Common myeloid progenitor, CD34-positive (primary cell): Measurements from ENCODE around the gene CLSTN2.

Experiments used
- CTCF ChIA-PET: fragments of 350-600 bp; sonication (Branson Sonifier 250); formaldehyde crosslinking; loops from one replicate; lab custom pipeline; 2021; ENCODE audit warnings: antibody characterized with exemption; lab: Charles Lee
- POLR2A ChIA-PET: fragments of 350-600 bp; sonication (Branson Sonifier 250); formaldehyde crosslinking; loops from one replicate; lab custom pipeline; 2021; ENCODE audit warnings: antibody characterized with exemption; lab: Charles Lee
- DNase-seq, 3 donors: peaks; one replicate each; pipeline versions ENCODE4 v3.0.0 to v3.0.0-alpha.2; 2013
- H3K27ac ChIP-seq, 2 experiments: 1 replicate in 1 of 2; 2 replicates in 1 of 2; pipeline ENCODE4 v1.7.0; 2013; ENCODE audit warnings: inconsistent platforms in 2 of 2, low read length in 2 of 2, mild to moderate bottlenecking in 2 of 2, low read depth in 1 of 2, moderate library complexity in 1 of 2; ENCODE audit not compliant: severe bottlenecking in 2 of 2, insufficient read depth in 1 of 2, poor library complexity in 1 of 2
- H3K27me3 ChIP-seq, 5 experiments: replicated peaks in 2 of 5; 1 replicate in 3 of 5; 2 replicates in 2 of 5; pipeline versions ENCODE4 v1.6.1 to v1.7.0; 2013; ENCODE audit warnings: low read length in 4 of 5, mild to moderate bottlenecking in 2 of 5, moderate library complexity in 2 of 5, inconsistent platforms in 1 of 5; ENCODE audit not compliant: insufficient read depth in 5 of 5, control insufficient read depth in 4 of 5
- H3K36me3 ChIP-seq, 4 experiments: 1 replicate in 2 of 4; 2 replicates in 2 of 4; pipeline versions ENCODE4 v1.6.1 to v1.7.0; 2013; ENCODE audit warnings: low read length in 3 of 4, control low read depth in 1 of 4, mild to moderate bottlenecking in 1 of 4; ENCODE audit not compliant: control insufficient read depth in 4 of 4, insufficient read depth in 4 of 4
- H3K4me1 ChIP-seq, 4 experiments: 1 replicate in 3 of 4; 2 replicates in 1 of 4; pipeline versions ENCODE4 v1.6.1 to v1.7.1; 2013; ENCODE audit warnings: low read length in 3 of 4, mild to moderate bottlenecking in 3 of 4, control low read depth in 1 of 4, inconsistent platforms in 1 of 4, moderate library complexity in 1 of 4; ENCODE audit not compliant: control insufficient read depth in 4 of 4, insufficient read depth in 4 of 4; ENCODE audit errors: control extremely low read depth in 1 of 4
- H3K4me3 ChIP-seq, 7 experiments: 1 replicate in 4 of 7; 2 replicates in 3 of 7; pipeline versions ENCODE4 v1.5.1 to v1.7.0; 2013; ENCODE audit warnings: mild to moderate bottlenecking in 7 of 7, low read length in 6 of 7, moderate library complexity in 6 of 7, inconsistent platforms in 2 of 7, low read depth in 2 of 7, control low read depth in 1 of 7; ENCODE audit not compliant: insufficient read depth in 4 of 7, control insufficient read depth in 1 of 7; ENCODE audit errors: extremely low read depth in 1 of 7
- H3K9me3 ChIP-seq, 5 experiments: 1 replicate in 4 of 5; 2 replicates in 1 of 5; pipeline versions ENCODE4 v1.6.1 to v1.7.1; 2013; ENCODE audit warnings: low read length in 4 of 5, mild to moderate bottlenecking in 2 of 5, inconsistent platforms in 1 of 5, low read depth in 1 of 5, moderate library complexity in 1 of 5; ENCODE audit not compliant: control insufficient read depth in 4 of 5, insufficient read depth in 2 of 5; ENCODE audit errors: control extremely low read depth in 1 of 5
- WGBS: methylation state at CpG from one replicate; pipeline ENCODE4 v1.1.5; 2013; ENCODE audit not compliant: insufficient coverage; 5-methylcytosine and 5-hydroxymethylcytosine counted together

CLSTN2 gene

GRCh38 chr3:140298569-140299070, 363.6 kb downstream of the CLSTN2 start:
- Histone ChIP-seq H3K27me3 (no peaks in the 10 kb centered on the region), H3K9me3 (no peaks in the 10 kb centered on the region), H3K4me1 (no peaks in the 10 kb centered on the region), H3K4me3 (no peak overlapping the region), H3K27ac (no peak overlapping the region), H3K36me3 (no peaks in the 10 kb centered on the region)
- CTCF ChIA-PET, result interaction anchor here (1.0 kb wide), 1 partner anchor 11 kb away, joined by 3 read pairs; no protein-coding TSS in a partner anchor
- WGBS, result 77% methylated on average over 2 of the region's 2 CpGs
- POLR2A ChIA-PET, result no interaction called here
- DNase-seq, result no peak

DNA sequence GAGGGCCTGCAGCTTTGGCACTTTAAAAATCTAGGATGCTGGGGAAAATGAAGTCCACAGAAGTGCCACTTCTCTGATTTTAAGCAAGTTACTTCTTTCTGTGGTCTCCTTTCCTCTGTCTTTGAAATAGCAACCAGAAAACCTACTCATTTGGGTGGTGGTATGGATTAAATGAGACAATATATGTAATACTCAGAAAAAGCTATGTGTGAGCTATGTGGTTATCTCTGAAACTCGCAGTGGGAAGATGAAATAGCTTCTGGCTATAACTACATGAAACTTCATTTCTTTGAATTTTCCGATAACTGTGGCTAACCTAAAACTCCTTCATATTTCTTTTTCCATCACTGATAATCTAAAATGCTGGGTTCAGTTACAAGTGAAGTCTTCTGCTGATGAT, 368.9 kb downstream of the CLSTN2 start:
- no peak overlapping the region for H3K27ac ChIP-seq
- no peaks in the 10 kb centered on the region for H3K4me1 ChIP-seq
- CTCF ChIA-PET, result interaction anchor here (1.2 kb wide), 1 partner anchor 25 kb away, joined by 3 read pairs; no protein-coding TSS in a partner anchor
- H3K27me3 ChIP-seq, result peaks cover 0 to 2% (median 0%) of the 10 kb centered on the region in 5 experiments
- WGBS, result no CpG with 5 or more reads among the region's 2 CpGs
- H3K9me3 ChIP-seq, result no peaks in the 10 kb centered on the region
- DNase-seq, result no peak
- POLR2A ChIA-PET, result interaction anchor here (0.6 kb wide), 1 partner anchor 11 kb away, joined by 3 read pairs; no protein-coding TSS in a partner anchor
- no peak overlapping the region for H3K4me3 ChIP-seq
- no peaks in the 10 kb centered on the region for H3K36me3 ChIP-seq

GRCh38 chr3:140308535-140308934, 373.6 kb downstream of the CLSTN2 start:
- no peak for DNase-seq

DNA sequence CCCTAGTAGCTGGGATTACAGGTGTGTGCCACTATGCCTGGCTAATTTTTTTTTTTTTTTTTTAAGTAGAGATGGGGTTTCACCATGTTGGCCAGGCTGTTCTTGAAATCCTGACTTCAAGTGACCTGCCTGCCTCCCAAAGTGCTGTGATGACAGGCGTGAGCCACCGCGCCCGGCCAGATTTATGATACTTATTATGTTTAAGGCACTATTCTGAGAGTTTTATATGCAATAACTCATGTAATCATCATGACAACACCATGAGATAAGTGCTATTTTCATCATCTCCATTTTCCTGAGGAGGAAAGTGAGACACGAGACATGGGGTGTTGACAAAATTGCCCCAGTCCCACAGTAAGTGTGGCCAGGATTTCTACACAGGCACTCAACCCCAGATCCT, 376.4 kb downstream of the CLSTN2 start:
- no peak for DNase-seq
- no peaks in the 10 kb centered on the region for H3K36me3 ChIP-seq
- no peak overlapping the region for H3K4me3 ChIP-seq
- no CpG with 5 or more reads among the region's 5 CpGs for WGBS
- H3K9me3 ChIP-seq, result no peaks in the 10 kb centered on the region
- no peaks in the 10 kb centered on the region for H3K4me1 ChIP-seq
- CTCF ChIA-PET, result no interaction called here
- no peak overlapping the region for H3K27ac ChIP-seq
- peaks cover 0 to 2% (median under 1%) of the 10 kb centered on the region in 5 experiments for H3K27me3 ChIP-seq
- POLR2A ChIA-PET, result no interaction called here

More at GRCh38 chr3:140308535-140308934, 373.6 kb downstream of the CLSTN2 start:
- Histone ChIP-seq H3K27me3 (peaks cover 0 to 2% (median 0%) of the 10 kb centered on the region in 5 experiments), H3K4me3 (no peak overlapping the region), H3K9me3 (no peaks in the 10 kb centered on the region), H3K27ac (no peak overlapping the region), H3K4me1 (no peaks in the 10 kb centered on the region), H3K36me3 (no peaks in the 10 kb centered on the region)
- WGBS, result 100% methylated on average over 1 of the region's 2 CpGs
- POLR2A ChIA-PET, result no interaction called here
- CTCF ChIA-PET, result no interaction called here

DNA sequence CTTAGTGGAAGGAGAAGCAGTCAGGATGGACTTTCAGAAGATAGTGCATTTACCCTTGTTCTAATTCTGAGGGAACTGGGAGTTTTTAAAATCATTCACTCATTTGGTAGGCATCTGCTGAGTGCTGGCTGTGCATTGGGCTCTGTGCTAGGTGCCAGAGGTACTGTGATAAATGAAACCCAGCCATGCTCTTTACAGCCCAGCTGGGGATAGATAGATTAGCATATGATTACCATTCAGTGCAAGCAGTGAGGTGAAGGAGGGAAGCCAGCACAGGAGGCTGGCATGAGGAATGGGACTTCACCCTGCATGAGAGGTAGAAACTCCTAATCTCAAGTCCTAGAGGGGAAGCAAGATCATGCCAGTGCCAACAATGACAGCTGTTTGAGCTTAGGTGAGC, 381.0 kb downstream of the CLSTN2 start:
- ChIA-PET POLR2A (no interaction called here), CTCF (no interaction called here)
- H3K4me3 ChIP-seq, result no peak overlapping the region
- no peaks in the 10 kb centered on the region for H3K4me1 ChIP-seq
- H3K27me3 ChIP-seq, result peaks cover 0 to 4% (median 0%) of the 10 kb centered on the region in 5 experiments
- no peak overlapping the region for H3K27ac ChIP-seq
- no peak for DNase-seq
- no peaks in the 10 kb centered on the region for H3K36me3 ChIP-seq
- no peaks in the 10 kb centered on the region for H3K9me3 ChIP-seq

DNA sequence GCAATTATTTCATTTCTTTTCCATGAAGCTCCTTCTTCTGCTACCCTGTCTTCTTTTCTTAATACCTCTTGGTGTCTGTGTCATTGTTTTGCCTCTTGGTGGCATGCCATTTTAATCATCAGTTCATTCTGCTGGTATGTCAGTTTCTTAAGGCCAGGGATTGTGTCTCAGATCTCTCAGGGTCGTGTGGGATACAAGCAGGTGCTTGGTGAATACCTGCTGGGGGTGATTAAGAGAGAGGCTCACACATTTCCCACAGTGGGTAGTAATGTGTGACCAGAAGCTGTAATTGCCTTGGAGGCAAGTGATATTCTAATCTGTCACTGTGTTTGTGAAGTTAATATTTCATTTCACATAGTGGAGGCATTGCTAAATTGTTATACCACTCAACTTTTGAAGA, 381.5 kb downstream of the CLSTN2 start:
- CTCF ChIA-PET, result no interaction called here
- H3K27ac ChIP-seq, result no peak overlapping the region
- WGBS, result 60% methylated on average over 1 of the region's 1 CpG
- H3K4me3 ChIP-seq, result no peak overlapping the region
- H3K4me1 ChIP-seq, result no peaks in the 10 kb centered on the region
- H3K9me3 ChIP-seq, result no peaks in the 10 kb centered on the region
- no peaks in the 10 kb centered on the region for H3K36me3 ChIP-seq
- DNase-seq, result no peak
- H3K27me3 ChIP-seq, result peaks cover 0 to 4% (median 0%) of the 10 kb centered on the region in 5 experiments
- POLR2A ChIA-PET, result no interaction called here

DNA sequence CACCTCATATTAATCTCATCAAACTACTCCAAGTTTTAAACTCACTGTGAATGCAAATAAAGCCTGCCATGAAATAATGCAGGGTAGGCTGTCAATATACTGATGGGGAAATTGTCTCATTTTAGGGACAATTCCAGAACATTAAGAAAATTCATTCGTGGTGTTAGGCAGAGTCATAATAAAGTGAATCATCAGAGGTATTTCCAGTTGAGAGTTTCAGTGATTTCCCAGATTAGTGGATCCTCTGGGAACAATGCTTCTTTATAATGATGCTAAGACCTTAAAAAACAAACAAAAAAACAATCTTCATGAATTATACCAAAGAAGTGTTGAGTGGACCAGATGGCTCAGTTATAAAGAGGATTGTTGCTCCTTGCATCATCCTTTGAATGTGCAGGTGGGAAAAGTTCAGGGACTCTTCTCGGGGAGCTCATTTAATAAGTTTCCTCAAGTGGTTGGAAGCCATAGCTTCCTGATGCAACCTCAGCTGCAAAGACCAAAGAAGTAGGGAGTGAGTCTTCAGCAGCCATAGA, 381.9 kb downstream of the CLSTN2 start:
- DNase-seq, result no peak
- CTCF ChIA-PET, result no interaction called here
- H3K27ac ChIP-seq, result no peak overlapping the region
- no peaks in the 10 kb centered on the region for H3K4me1 ChIP-seq
- POLR2A ChIA-PET, result no interaction called here
- WGBS, result 83% methylated on average over 2 of the region's 2 CpGs
- no peak overlapping the region for H3K4me3 ChIP-seq
- no peaks in the 10 kb centered on the region for H3K36me3 ChIP-seq
- H3K9me3 ChIP-seq, result no peaks in the 10 kb centered on the region
- H3K27me3 ChIP-seq, result peaks cover 0 to 4% (median 0%) of the 10 kb centered on the region in 5 experiments
